Measurements from ENCODE around the gene MFNG.

The MFNG gene

DNA sequence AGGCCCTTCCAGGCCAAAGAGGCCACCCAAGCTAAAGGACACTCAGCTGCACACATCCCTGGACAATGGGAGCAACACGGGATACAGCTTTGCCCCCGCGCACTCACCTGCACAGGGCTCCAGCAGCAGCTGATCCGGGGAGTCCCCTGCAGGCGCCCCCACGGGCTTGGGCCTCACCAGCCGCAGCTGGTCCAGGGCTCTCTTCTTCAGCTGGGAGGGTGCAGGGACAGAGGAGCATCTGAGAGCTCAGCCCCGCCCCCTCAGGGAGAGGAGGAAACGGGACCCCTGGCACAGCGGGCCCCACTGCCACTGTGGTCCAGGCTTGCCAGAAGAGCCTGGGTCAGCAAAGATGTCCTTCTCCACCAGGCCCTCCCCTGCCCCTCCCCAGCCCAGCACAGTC lies 7.8 kb upstream of the MFNG start:
- DNase-seq (ENCODE audit: low read depth in 1 of 2, low spot score in 1 of 2), result no peak
- TF ChIP-seq, protein P1, sequence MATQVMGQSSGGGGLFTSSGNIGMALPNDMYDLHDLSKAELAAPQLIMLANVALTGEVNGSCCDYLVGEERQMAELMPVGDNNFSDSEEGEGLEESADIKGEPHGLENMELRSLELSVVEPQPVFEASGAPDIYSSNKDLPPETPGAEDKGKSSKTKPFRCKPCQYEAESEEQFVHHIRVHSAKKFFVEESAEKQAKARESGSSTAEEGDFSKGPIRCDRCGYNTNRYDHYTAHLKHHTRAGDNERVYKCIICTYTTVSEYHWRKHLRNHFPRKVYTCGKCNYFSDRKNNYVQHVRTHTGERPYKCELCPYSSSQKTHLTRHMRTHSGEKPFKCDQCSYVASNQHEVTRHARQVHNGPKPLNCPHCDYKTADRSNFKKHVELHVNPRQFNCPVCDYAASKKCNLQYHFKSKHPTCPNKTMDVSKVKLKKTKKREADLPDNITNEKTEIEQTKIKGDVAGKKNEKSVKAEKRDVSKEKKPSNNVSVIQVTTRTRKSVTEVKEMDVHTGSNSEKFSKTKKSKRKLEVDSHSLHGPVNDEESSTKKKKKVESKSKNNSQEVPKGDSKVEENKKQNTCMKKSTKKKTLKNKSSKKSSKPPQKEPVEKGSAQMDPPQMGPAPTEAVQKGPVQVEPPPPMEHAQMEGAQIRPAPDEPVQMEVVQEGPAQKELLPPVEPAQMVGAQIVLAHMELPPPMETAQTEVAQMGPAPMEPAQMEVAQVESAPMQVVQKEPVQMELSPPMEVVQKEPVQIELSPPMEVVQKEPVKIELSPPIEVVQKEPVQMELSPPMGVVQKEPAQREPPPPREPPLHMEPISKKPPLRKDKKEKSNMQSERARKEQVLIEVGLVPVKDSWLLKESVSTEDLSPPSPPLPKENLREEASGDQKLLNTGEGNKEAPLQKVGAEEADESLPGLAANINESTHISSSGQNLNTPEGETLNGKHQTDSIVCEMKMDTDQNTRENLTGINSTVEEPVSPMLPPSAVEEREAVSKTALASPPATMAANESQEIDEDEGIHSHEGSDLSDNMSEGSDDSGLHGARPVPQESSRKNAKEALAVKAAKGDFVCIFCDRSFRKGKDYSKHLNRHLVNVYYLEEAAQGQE (IDR thresholded peaks at IDR 0.05; ENCODE audit: insufficient replicate concordance, low read depth), result no peak
- TF ChIP-seq SPI1 (IDR thresholded peaks at IDR 0.05; ENCODE audit: borderline replicate concordance, low read depth), result no peak
- TF ChIP-seq GABPA (IDR thresholded peaks at IDR 0.05; ENCODE audit: low read depth), result no peak
- TF ChIP-seq POLR2AphosphoS5 (IDR thresholded peaks at IDR 0.05; ENCODE audit: low read depth), result no peak
- TF ChIP-seq, protein P2, sequence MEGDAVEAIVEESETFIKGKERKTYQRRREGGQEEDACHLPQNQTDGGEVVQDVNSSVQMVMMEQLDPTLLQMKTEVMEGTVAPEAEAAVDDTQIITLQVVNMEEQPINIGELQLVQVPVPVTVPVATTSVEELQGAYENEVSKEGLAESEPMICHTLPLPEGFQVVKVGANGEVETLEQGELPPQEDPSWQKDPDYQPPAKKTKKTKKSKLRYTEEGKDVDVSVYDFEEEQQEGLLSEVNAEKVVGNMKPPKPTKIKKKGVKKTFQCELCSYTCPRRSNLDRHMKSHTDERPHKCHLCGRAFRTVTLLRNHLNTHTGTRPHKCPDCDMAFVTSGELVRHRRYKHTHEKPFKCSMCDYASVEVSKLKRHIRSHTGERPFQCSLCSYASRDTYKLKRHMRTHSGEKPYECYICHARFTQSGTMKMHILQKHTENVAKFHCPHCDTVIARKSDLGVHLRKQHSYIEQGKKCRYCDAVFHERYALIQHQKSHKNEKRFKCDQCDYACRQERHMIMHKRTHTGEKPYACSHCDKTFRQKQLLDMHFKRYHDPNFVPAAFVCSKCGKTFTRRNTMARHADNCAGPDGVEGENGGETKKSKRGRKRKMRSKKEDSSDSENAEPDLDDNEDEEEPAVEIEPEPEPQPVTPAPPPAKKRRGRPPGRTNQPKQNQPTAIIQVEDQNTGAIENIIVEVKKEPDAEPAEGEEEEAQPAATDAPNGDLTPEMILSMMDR (IDR thresholded peaks at IDR 0.05; ENCODE audit: insufficient read depth, low read length), result no peak
- no peak overlapping the region for H3K27ac ChIP-seq (replicated peaks)
- no peak overlapping the region for H3K4me3 ChIP-seq (replicated peaks; ENCODE audit: insufficient read depth, low read length)
- peaks cover 8% of the 10 kb centered on the region for H3K27me3 ChIP-seq (ENCODE audit: insufficient read depth, poor library complexity, severe bottlenecking)

DNA sequence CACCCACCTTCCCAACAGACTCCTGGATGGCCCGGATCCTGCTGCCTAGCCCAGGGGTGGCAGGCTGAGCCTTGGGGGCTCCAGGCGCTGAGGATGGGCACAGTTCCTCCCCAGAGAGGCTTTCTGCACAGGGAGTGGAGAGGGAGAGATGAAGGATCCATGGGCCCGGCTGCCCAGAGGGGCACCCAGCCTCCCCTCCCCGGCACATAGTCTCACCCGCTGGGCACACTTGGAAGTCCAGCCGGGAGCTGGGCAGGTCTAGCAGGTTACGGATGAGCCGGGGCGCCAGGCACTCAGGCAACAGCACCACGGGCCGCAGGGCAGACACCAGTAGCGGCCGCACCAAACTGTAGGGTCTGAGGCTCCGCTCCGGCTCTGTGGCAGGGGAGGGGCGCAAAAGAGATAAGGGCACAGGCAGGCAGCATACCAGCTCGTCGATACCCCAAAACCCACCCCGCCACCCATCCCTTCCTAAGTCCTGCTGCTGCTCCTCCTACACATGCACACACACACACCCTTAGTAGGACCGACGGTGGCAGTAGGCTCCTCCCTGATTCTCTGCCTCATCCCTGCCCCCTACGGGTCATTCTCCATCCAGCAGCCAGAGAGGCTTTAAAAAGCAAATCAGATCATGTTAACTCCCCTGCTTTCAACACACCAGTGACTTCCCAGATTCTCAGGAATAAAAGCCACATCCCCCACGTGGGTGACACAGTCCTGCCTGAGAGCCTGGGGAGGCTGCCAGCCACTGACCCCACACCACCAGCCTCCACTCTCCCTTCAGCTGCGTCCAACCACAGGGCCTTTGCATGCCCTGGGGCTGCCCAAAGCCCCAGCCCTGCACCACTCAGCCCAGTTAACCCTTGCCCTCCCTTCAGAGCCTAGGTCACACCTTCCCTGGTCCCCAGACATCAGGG lies 6.5 kb upstream of the MFNG start:
- Histone ChIP-seq H3K27me3 (ENCODE audit: insufficient read depth, poor library complexity, severe bottlenecking) (peaks cover 4% of the 10 kb centered on the region), H3K27ac (replicated peaks) (no peak overlapping the region), H3K4me3 (replicated peaks; ENCODE audit: insufficient read depth, low read length) (no peak overlapping the region)
- TF ChIP-seq, protein P2 (IDR thresholded peaks at IDR 0.05; ENCODE audit: insufficient read depth, low read length), result peak; percentile 80
- TF ChIP-seq SPI1 (IDR thresholded peaks at IDR 0.05; ENCODE audit: borderline replicate concordance, low read depth), result no peak
- peak; percentile 50 to 72 for DNase-seq (ENCODE audit: low read depth in 1 of 2, low spot score in 1 of 2)

DNA sequence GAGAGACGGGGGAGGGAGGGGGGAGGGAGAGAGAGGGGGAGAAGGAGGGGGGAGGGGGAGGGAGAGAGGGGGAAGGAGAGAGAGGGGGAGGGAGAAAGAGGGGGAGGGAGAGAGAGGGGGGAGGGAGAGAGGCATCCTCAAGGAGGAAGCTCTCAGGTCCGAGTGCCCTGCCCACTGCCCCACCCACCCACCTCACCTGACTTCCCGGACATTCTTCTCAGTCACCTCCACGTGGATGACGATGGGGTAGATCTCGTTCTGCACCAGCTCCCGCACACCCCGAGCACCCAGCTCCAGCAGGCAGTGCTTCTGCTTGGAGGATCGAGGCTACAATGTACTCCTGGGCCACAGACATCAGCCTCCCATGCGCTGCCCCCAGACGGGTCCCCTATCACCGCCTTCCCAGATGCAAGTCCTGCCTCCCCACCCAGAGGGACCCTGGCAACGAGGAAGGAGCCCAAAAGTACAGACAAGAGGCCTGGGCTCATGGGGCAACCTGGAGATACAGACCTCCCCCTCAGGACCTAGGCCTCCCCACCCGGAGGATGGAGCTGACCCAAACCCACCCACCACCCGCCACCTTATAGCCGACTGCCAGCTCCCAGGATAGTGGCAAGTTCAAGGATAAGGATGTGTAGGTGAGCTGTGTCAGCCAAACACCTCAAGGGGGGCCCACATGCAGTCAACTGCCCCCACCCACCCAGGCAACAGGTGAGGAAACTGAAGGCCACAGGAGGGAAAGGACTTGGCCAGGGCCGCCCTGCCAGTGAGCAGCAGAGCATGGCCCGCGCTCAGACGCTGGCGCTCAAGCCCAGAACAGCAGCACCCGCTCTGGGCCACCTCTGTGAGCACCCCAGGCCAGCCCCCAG lies 5.6 kb upstream of the MFNG start:
- no peak overlapping the region for H3K27ac ChIP-seq (replicated peaks)
- TF ChIP-seq SPI1 (IDR thresholded peaks at IDR 0.05; ENCODE audit: borderline replicate concordance, low read depth), result no peak
- TF ChIP-seq, protein P2 (IDR thresholded peaks at IDR 0.05; ENCODE audit: insufficient read depth, low read length), result no peak
- H3K4me3 ChIP-seq (replicated peaks; ENCODE audit: insufficient read depth, low read length), result no peak overlapping the region
- DNase-seq (ENCODE audit: low read depth in 1 of 2, low spot score in 1 of 2), result no peak
- no peaks in the 10 kb centered on the region for H3K27me3 ChIP-seq (ENCODE audit: insufficient read depth, poor library complexity, severe bottlenecking)

DNA sequence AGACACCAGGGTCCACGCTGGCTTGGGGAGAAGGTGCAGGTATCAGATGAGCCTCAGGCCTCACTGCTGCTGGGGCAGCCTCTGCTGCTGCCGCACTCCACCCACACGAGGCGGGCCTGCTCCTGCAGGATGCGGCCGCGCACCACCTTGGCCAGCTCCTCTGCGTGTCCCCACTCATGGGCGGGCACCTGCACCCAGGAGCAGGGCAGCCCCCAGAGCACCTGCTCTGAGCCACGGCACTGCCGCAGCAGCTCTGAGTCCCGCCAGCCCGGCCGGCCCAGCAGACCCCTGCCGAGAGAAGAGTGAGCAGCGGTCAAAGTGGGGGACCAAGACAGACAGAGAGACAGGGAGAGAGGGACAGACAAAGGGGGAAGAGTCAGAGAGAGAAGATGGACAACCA lies 4.9 kb upstream of the MFNG start:
- no peaks in the 10 kb centered on the region for H3K27me3 ChIP-seq (ENCODE audit: insufficient read depth, poor library complexity, severe bottlenecking)
- DNase-seq (ENCODE audit: low read depth in 1 of 2, low spot score in 1 of 2), result no peak
- TF ChIP-seq, protein P2 (IDR thresholded peaks at IDR 0.05; ENCODE audit: insufficient read depth, low read length), result no peak
- no peak for TF ChIP-seq GABPA (IDR thresholded peaks at IDR 0.05; ENCODE audit: low read depth)
- TF ChIP-seq, protein P1 (IDR thresholded peaks at IDR 0.05; ENCODE audit: insufficient replicate concordance, low read depth), result no peak
- no peak for TF ChIP-seq POLR2AphosphoS5 (IDR thresholded peaks at IDR 0.05; ENCODE audit: low read depth)
- no peak for TF ChIP-seq SPI1 (IDR thresholded peaks at IDR 0.05; ENCODE audit: borderline replicate concordance, low read depth)
- H3K27ac ChIP-seq (replicated peaks), result no peak overlapping the region
- H3K4me3 ChIP-seq (replicated peaks; ENCODE audit: insufficient read depth, low read length), result no peak overlapping the region

Measured in HL-60 (cell line).